Astrocyte of the cerebellum (primary cell): ENCODE results near the gene NDUFA7.
"Not testable (repeated sequence)": the region's sequence is repeated elsewhere in the genome, so short reads cannot be mapped to it uniquely, and the experiment has no call there.

Experiments
- DNase-seq: peaks from one replicate; pipeline ENCODE4 v3.0.0-alpha.2; 2011; ENCODE audit warnings: low read depth
- H3K4me3 ChIP-seq: 2 replicates; pipeline ENCODE4 v1.5.1; 2011; ENCODE audit warnings: mild to moderate bottlenecking, low read depth, low read length, moderate library complexity
- in situ Hi-C: cut with HindIII; loops from 2 replicates; pipeline ENCODE4 v1.10.0; 2017; ENCODE audit warnings: low sequenced_read_pairs
- TF ChIP-seq, protein P1 (sequence below): IDR thresholded peaks from 2 replicates; pipeline ENCODE4 v1.5.1; 2012; ENCODE audit warnings: low read length, low read depth, moderate library complexity, mild to moderate bottlenecking; ENCODE audit errors: missing control alignments

Gene NDUFA7

DNA sequence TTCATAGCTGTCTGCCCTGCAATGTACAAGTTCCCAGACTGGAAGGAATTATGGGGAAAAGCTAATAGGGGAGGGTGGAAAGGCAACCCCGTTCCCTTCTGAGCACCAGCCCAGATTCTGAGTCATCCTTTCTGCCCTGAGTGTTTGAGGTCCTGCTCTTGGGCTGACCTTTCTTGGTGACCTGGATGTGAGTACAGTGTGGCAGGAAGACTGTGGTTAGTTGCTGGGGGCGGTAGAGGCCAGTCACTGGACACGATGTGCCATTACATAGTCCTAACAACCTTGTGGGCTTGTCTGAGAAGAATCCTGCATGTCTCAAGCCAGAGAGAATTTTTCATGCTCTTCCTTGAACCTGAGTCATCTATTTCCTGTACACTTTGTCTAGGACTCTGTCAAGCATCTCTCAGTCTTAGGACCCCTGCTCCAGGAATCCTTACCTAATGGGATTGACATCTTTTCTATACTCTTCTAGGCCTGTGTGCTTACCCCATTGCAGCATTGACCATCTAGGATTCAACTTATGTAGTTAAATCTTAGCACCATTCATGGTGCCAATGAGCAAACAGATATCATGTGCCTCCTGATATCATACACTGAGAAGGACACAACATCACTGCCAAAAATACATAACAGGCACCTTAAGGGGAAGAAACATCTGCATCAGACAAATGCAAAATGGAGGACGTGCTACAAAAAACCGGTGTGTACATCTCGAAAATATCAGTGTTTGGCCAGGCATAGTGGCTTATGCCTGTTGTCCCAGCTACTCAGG lies 34.6 kb upstream of the NDUFA7 start:
- peak; percentile 45 for DNase-seq
- H3K4me3 ChIP-seq: no peak overlapping the region
- TF ChIP-seq, protein P1, sequence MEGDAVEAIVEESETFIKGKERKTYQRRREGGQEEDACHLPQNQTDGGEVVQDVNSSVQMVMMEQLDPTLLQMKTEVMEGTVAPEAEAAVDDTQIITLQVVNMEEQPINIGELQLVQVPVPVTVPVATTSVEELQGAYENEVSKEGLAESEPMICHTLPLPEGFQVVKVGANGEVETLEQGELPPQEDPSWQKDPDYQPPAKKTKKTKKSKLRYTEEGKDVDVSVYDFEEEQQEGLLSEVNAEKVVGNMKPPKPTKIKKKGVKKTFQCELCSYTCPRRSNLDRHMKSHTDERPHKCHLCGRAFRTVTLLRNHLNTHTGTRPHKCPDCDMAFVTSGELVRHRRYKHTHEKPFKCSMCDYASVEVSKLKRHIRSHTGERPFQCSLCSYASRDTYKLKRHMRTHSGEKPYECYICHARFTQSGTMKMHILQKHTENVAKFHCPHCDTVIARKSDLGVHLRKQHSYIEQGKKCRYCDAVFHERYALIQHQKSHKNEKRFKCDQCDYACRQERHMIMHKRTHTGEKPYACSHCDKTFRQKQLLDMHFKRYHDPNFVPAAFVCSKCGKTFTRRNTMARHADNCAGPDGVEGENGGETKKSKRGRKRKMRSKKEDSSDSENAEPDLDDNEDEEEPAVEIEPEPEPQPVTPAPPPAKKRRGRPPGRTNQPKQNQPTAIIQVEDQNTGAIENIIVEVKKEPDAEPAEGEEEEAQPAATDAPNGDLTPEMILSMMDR: no peak
- in situ Hi-C loops: no loop called here

DNA sequence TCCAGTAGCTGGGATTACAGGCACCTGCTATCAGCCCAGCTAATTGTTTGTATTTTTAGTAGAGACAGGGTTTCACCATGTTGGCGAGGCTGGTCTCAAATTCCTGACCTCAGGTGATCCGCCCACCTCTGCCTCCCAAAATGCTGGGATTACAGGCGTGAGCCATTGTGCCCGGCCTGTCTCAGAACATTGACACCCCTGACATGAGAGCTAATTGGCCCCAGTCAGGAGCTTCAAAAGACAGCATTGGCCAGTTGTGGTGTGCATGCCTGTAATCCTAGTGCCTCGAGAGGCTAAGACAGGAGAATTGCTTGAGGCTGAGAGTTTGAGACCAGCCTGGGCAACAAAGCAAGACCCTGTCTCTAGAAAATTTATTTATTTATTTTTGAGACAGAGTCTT lies 31.7 kb upstream of the NDUFA7 start:
- H3K4me3 ChIP-seq, in situ Hi-C loops, DNase-seq: not testable (repeated sequence)

DNA sequence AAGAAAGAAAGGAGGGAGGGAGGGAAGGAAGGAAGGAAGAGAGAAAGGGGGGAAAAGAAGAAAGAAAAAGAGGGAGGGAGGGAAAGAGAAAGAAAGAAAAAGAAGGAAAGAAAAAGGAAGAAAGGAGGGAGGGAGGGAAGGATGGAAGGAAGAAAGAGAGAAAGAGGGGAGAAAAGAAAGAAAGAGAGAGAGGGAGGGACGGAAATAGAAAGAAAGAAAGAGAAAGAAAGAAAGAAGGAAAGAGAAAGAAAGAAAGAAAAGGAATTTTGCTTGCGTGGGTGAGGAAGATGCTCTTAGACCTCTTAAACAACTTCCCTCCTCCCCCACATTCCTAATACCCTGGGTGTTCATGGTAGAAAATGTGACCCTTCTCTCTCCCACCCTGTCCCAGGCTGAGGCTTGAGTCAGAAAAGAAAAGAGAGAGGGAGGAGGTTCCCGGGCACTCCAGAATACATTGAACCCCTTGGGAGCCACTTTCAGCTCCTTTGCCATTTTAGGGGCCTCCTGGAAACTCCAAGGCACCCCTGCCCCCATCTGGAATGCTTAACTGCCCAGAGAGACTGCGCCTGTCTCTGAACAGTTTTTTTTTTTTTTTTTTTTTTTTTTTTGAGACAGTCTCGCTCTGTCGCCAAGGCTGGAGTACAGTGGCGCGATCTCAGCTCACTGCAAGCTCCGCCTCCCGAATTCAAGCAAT lies 31.1 kb upstream of the NDUFA7 start:
- no peak for DNase-seq
- no peak overlapping the region for H3K4me3 ChIP-seq
- TF ChIP-seq, protein P1: no peak
- in situ Hi-C loops: no loop called here

DNA sequence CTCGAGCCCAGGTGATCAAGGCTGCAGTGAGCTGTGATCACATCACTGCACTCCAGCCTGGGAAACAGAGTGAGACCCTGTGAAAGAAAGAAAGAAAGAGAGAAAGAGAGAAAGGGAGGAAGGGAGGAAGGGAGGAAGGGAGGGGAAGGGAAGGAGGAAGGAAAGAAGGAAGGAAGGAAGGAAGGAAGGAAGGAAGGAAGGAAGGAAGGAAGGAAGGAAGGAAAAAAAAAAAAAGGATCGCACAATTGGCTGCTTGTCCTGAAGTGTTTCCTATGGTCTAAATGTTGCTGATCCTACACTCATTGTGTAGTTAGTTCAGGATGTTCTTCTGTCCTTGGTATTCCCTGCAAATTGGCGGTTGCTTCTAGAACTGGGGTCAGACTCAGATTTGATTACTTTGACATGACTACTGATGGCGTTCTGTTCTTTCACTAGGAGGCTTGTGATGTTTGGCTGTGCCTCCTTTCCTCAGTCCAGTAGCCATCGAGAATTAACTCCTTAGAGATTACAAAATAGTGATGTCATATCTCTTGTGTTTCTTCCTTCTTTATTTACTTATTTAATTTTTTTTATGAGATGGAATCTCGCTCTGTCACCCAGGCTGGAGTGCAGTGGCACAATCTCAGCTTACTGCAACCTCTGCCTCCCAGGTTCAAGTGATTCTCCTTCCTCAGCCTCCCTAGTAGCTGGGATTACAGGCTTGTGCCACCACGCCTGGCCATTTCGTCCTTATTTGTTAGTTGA lies 28.6 kb upstream of the NDUFA7 start:
- H3K4me3 ChIP-seq, DNase-seq, in situ Hi-C loops: not testable (repeated sequence)

DNA sequence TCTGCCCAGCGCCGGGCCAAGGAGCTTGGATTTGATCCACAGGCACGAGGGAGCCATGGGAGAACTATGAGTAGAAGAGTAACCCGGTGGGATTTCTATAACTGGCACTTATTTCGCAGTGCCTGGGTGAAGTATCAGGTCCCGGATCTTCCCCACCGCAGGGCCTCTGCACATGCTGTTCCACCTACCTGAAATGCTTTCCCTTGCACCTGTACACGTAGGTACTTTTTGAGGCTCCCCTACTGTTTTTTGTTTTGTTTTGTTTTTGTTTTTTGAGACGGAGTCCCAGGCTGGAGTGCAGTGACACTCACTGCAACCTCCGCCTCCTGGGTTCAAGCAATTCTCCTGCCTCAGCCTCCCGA lies 22.3 kb upstream of the NDUFA7 start:
- in situ Hi-C loops: no loop called here
- H3K4me3 ChIP-seq: no peak overlapping the region
- no peak for DNase-seq
- TF ChIP-seq, protein P1: no peak

DNA sequence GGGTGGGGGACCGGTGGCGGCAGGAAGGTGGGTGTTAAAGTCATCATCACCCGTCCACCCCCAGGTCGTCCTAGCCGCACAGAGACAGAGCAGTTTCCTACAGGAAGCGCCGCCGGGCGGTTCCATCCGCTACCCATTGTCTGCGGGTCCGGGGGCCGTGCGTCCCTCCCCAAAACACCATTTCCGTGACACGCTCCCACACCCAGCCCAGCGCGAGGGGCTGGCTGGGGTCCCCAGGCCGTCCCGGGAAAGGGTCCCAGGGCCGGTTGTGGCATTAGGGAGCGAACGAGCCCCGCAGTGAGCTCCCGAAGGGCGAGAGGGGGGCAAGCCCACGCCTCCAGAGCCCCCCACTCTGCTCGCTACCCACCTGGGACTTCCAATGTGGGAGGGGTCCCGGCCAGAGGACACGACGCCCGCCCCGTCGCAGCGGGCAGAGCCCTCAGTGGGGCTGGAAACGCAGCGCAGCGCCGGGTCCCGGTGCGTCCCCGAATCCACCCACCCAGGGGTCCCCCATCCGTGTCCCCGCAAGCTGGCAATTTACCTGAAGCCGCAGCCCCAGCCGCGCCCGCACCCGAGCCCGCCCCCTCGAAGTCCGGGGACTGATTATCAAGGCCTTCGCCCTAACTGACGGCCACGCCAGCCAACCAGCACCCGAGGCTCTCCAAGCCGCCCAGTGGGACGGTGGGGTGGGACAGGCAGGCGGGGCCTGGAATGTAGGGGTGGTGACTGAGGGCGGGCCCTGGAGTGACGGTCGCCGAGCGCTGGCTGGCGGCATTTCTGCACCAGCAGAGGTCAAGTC lies 21.7 kb upstream of the NDUFA7 start, which contains the start of gene KANK3:
Gene KANK3 (minus strand): TSS at position 579 of the 799 bp plus-strand sequence. CDS start 5,434 bp downstream, outside the sequence.
- in situ Hi-C loops: no loop called here
- peak; percentile 66 for DNase-seq
- TF ChIP-seq, protein P1: no peak
- peak within 1 kb of the TSS; percentile 30 for H3K4me3 ChIP-seq

DNA sequence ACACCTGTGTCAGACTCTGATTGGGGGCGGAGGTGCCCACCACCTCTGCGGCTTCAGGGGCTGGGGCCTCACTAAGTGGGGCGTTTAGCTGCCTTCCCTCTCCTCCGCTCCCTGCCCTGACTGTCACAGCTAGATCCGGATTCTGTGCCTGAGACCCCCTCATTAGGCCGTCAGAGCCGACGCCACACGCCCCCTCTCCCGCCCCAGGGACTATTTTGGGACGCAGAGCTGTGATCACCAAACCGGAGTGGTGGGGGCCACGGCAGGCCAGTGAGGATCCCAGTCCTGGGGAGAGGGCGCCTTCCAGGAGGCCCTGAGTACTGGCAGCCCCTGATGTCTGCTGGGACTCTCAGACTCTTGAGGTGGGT lies 21.1 kb upstream of the NDUFA7 start:
- no peak for DNase-seq
- TF ChIP-seq, protein P1: no peak
- in situ Hi-C loops: no loop called here
- H3K4me3 ChIP-seq: no peak overlapping the region

DNA sequence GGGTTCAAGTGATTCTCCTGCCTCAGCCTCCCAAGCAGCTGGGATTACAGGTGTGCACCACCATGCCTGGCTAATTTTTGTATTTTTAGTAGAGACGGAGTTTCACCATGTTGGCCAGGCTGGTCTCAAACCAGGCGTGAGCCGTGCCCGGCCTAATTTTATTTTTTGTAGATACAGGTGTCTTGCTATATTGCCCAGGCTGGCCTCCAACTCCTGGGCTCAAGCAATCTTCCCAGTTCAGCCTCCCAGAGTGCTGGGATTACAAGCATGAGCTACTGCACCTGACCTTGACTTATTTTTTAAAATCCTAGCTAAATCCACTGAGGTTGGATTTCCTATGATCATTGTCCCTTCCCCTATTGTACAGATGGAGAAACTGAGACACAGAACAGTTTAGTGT lies 20.3 kb upstream of the NDUFA7 start:
- in situ Hi-C loops, H3K4me3 ChIP-seq, DNase-seq: not testable (repeated sequence)
